Fibroblast of lung (primary cell): ENCODE results near the gene ZFP36L1. TPM values are rescaled to one million over a fixed set of nuclear protein-coding genes. Genes with fewer than 3 reads are reported as not detected.

Experiments
- DNase-seq, 2 donors: peaks; one replicate each; pipeline versions ENCODE4 v3.0.0 to v3.0.0-alpha.2; 2010; ENCODE audit warnings: low read depth in 2 of 2
- H2AFZ ChIP-seq: 2 replicates; pipeline ENCODE4 v1.5.1; 2012; ENCODE audit warnings: low read length, control low read depth, inconsistent platforms
- H3K27ac ChIP-seq: 2 replicates; pipeline ENCODE4 v1.5.1; 2011; ENCODE audit warnings: low read length, control low read depth; ENCODE audit not compliant: insufficient read depth
- H3K27me3 ChIP-seq: 2 replicates; pipeline ENCODE4 v1.5.1; 2011; ENCODE audit warnings: mild to moderate bottlenecking, low read length; ENCODE audit not compliant: control insufficient read depth, insufficient read depth
- H3K36me3 ChIP-seq: 2 replicates; pipeline ENCODE4 v1.5.1; 2011; ENCODE audit warnings: low read length; ENCODE audit not compliant: control insufficient read depth, insufficient read depth
- H3K4me1 ChIP-seq: 2 replicates; pipeline ENCODE4 v1.5.1; 2011; ENCODE audit warnings: low read length; ENCODE audit not compliant: control insufficient read depth, insufficient read depth; ENCODE audit errors: extremely low read depth
- H3K4me2 ChIP-seq: 2 replicates; pipeline ENCODE4 v1.5.1; 2011; ENCODE audit warnings: low read length, control low read depth; ENCODE audit not compliant: insufficient read depth; ENCODE audit errors: extremely low read depth
- H3K4me3 ChIP-seq, 4 experiments: fragments of 200-600 bp in 1 of 4; sonication (generic) in 1 of 4; replicated peaks in 1 of 4; 2 replicates each; pipeline ENCODE4 v1.5.1; 2011 to 2016; ENCODE audit warnings: low read length in 4 of 4, low read depth in 3 of 4, mild to moderate bottlenecking in 3 of 4, control low read depth in 2 of 4, inconsistent platforms in 1 of 4, mixed read lengths in 1 of 4; ENCODE audit not compliant: insufficient read depth in 1 of 4; ENCODE audit errors: control extremely low read depth in 1 of 4
- H3K79me2 ChIP-seq: 2 replicates; pipeline ENCODE4 v1.5.1; 2012; ENCODE audit warnings: mild to moderate bottlenecking, low read length, inconsistent platforms; ENCODE audit not compliant: control insufficient read depth, insufficient read depth
- H3K9ac ChIP-seq: 2 replicates; pipeline ENCODE4 v1.5.1; 2011; ENCODE audit warnings: mild to moderate bottlenecking, low read length, control low read depth; ENCODE audit not compliant: insufficient read depth
- H3K9me3 ChIP-seq: 2 replicates; pipeline ENCODE4 v1.5.1; 2012; ENCODE audit warnings: low read depth, low read length; ENCODE audit not compliant: control insufficient read depth, insufficient read depth
- H4K20me1 ChIP-seq: 2 replicates; pipeline ENCODE4 v1.5.1; 2011; ENCODE audit warnings: low read length; ENCODE audit not compliant: control insufficient read depth, insufficient read depth; ENCODE audit errors: extremely low read depth
- EZH2 ChIP-seq: IDR thresholded peaks from 2 replicates; pipeline ENCODE4 v1.5.1; 2012; ENCODE audit warnings: low read length, control low read depth, mild to moderate bottlenecking; ENCODE audit errors: missing control alignments
- polyA plus RNA-seq, 2 donors: library from polyadenylated mRNA; depleted of rRNA in 1 of 2; stranded (reverse) in 1 of 2; unstranded in 1 of 2; fragments of >200 nt; gene quantifications; 2 replicates each; pipeline ENCODE4 v1.2.1, GENCODE V29; 2011 to 2012; ENCODE audit warnings: missing spikeins in 1 of 2
- total RNA-seq: library from RNA; depleted of rRNA; stranded (reverse); fragments of >200 nt; gene quantifications from 2 replicates; pipeline ENCODE4 v1.2.1, GENCODE V29; 2014
- TF ChIP-seq, protein P1 (sequence below), 2 donors: IDR thresholded peaks in 1 of 2; conservative IDR thresholded peaks in 1 of 2; 1 replicate in 1 of 2; 2 replicates in 1 of 2; pipeline ENCODE4 v1.5.1; 2011 to 2012; ENCODE audit warnings: low read length in 2 of 2, control low read depth in 1 of 2, inconsistent platforms in 1 of 2, low read depth in 1 of 2, mild to moderate bottlenecking in 1 of 2

The ZFP36L1 gene
- total and polyA plus RNA-seq, 2 donors (not counting 1 experiment from before 2014, with no cell fraction given): 22.0 to 41.7 TPM

DNA sequence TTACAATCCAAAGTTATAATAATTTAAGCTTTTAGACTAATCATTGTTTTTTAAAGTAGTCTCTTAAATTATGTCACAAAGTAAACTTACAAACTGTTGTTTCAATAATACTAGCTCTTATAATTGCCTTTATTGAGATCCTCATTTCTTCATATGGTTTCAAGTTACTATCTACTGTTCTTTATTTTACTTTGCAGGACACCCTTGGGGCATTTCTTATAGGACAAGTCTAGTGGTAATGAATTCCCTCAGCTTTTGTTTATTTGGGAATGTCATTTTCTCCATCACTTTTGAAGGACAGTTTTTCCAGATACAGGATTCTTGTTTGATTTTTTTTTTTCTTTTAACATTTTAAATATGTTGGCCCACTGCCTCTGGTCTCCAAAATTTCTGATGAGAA lies 8.1 kb upstream of the ZFP36L1 start:
- Histone ChIP-seq H3K27me3 (no peaks in the 10 kb centered on the region), H2AFZ (no peak overlapping the region), H3K9ac (no peak overlapping the region), H4K20me1 (no peaks in the 10 kb centered on the region), H3K9me3 (no peaks in the 10 kb centered on the region), H3K4me1 (peaks cover 3% of the 10 kb centered on the region), H3K36me3 (no peaks in the 10 kb centered on the region), H3K4me2 (no peak overlapping the region), H3K79me2 (no peaks in the 10 kb centered on the region), H3K4me3 (no peak overlapping the region), H3K27ac (no peak overlapping the region)
- no peak for TF ChIP-seq EZH2
- TF ChIP-seq, protein P1, sequence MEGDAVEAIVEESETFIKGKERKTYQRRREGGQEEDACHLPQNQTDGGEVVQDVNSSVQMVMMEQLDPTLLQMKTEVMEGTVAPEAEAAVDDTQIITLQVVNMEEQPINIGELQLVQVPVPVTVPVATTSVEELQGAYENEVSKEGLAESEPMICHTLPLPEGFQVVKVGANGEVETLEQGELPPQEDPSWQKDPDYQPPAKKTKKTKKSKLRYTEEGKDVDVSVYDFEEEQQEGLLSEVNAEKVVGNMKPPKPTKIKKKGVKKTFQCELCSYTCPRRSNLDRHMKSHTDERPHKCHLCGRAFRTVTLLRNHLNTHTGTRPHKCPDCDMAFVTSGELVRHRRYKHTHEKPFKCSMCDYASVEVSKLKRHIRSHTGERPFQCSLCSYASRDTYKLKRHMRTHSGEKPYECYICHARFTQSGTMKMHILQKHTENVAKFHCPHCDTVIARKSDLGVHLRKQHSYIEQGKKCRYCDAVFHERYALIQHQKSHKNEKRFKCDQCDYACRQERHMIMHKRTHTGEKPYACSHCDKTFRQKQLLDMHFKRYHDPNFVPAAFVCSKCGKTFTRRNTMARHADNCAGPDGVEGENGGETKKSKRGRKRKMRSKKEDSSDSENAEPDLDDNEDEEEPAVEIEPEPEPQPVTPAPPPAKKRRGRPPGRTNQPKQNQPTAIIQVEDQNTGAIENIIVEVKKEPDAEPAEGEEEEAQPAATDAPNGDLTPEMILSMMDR (conservative IDR thresholded peaks at IDR 0.05 in 1 of 2, IDR thresholded peaks at IDR 0.05 in 1 of 2; ENCODE audit: low read depth in 1 of 2, low read length in 2 of 2): no peak
- no peak for DNase-seq

DNA sequence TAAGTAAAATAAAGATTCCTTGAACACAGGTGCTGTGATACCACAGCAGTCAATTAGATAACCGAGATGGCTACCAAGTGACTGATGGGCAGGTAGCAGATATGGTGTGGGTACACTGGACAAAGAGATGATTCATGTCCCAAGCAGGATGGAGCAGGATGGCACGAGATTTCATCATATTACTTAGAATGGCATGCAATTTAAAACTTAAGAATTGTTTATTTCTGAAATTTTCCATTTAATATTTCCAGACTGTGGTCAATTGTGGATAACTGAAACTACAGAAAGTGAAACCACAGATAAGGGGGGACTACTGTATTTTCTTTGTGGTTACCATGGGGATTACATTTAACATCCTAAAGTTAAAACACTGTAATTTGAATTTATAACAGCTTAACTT lies 7.5 kb upstream of the ZFP36L1 start:
- no peaks in the 10 kb centered on the region for H3K79me2 ChIP-seq
- H2AFZ ChIP-seq: no peak overlapping the region
- H3K4me2 ChIP-seq: no peak overlapping the region
- no peaks in the 10 kb centered on the region for H3K9me3 ChIP-seq
- TF ChIP-seq, protein P1 (conservative IDR thresholded peaks at IDR 0.05 in 1 of 2, IDR thresholded peaks at IDR 0.05 in 1 of 2; ENCODE audit: low read depth in 1 of 2, low read length in 2 of 2): no peak
- peaks cover 3% of the 10 kb centered on the region for H3K4me1 ChIP-seq
- H3K36me3 ChIP-seq: no peaks in the 10 kb centered on the region
- H4K20me1 ChIP-seq: no peaks in the 10 kb centered on the region
- H3K27me3 ChIP-seq: no peaks in the 10 kb centered on the region
- H3K4me3 ChIP-seq: no peak overlapping the region
- peak; percentile 47 to 61 for DNase-seq
- H3K27ac ChIP-seq: no peak overlapping the region
- H3K9ac ChIP-seq: no peak overlapping the region

DNA sequence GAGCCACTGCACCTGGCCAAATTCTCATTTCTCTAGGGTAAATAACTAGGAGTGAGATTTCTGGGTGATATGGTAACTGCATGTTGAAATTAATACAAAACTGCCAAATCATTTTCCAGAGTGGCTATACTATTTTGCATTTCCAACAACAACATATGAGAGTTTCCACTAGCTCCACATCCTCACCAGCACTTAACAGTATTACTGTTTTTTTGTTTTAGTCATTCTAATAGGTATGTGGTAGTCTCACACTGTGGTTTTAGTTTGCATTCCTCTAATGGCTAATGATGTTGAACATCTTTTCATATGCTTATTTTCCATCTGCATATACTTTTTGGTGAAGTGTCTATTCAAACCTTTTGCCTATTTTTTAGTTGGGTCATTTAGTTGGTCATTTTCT lies 5.8 kb upstream of the ZFP36L1 start:
- TF ChIP-seq EZH2: no peak
- TF ChIP-seq, protein P1 (conservative IDR thresholded peaks at IDR 0.05 in 1 of 2, IDR thresholded peaks at IDR 0.05 in 1 of 2; ENCODE audit: low read depth in 1 of 2, low read length in 2 of 2): no peak
- Histone ChIP-seq H3K4me2 (no peak overlapping the region), H3K27me3 (no peaks in the 10 kb centered on the region), H3K9ac (no peak overlapping the region), H3K79me2 (peaks cover 3% of the 10 kb centered on the region), H3K27ac (no peak overlapping the region), H3K9me3 (no peaks in the 10 kb centered on the region), H3K4me3 (no peak overlapping the region), H3K36me3 (no peaks in the 10 kb centered on the region), H2AFZ (no peak overlapping the region), H4K20me1 (no peaks in the 10 kb centered on the region), H3K4me1 (peaks cover 6% of the 10 kb centered on the region)
- no peak for DNase-seq
